GM12878 (cell line): ENCODE results near the gene CPVL.

ENCODE experiments used
- CHD2 ChIP-seq: IDR thresholded peaks from 2 replicates; pipeline ENCODE4 v1.6.1; 2011; ENCODE audit warnings: low read depth, low read length, improper control_type of control experiment, borderline replicate concordance
- HCFC1 ChIP-seq: fragments of 150-350 bp; IDR thresholded peaks from 2 replicates; pipeline ENCODE4 v1.6.1; 2014; ENCODE audit warnings: low read length
- NRF1 ChIP-seq: conservative IDR thresholded peaks from 2 replicates; pipeline ENCODE4 v1.6.1; 2011; ENCODE audit warnings: mild to moderate bottlenecking, low read depth, low read length, improper control_type of control experiment
- POLR2A ChIP-seq: IDR thresholded peaks from 2 replicates; pipeline ENCODE4 v1.6.1; 2011; ENCODE audit warnings: low read depth, mild to moderate bottlenecking, low read length
- POLR2AphosphoS5 ChIP-seq: IDR thresholded peaks from 2 replicates; pipeline ENCODE4 v1.6.1; 2011; ENCODE audit warnings: mild to moderate bottlenecking, low read length, inconsistent platforms
- RAD21 ChIP-seq: IDR thresholded peaks from 2 replicates; pipeline ENCODE4 v1.6.1; 2011; ENCODE audit warnings: mild to moderate bottlenecking, low read depth, low read length, moderate library complexity; ENCODE audit not compliant: insufficient read depth
- RBBP5 ChIP-seq: fragments of 200-600 bp; sonication (generic); conservative IDR thresholded peaks from 2 replicates; pipeline ENCODE4 v1.6.1; 2016
- RFX5 ChIP-seq: IDR thresholded peaks from 2 replicates; pipeline ENCODE4 v1.6.1; 2011; ENCODE audit warnings: low read depth, low read length, improper control_type of control experiment
- SMAD5 ChIP-seq: IDR thresholded peaks from 2 replicates; pipeline ENCODE4 v1.6.1; 2016; ENCODE audit warnings: antibody characterized with exemption, low read depth
- SMC3 ChIP-seq: IDR thresholded peaks from 2 replicates; pipeline ENCODE4 v1.6.1; 2011; ENCODE audit warnings: low read length, improper control_type of control experiment, borderline replicate concordance
- TF ChIP-seq, protein P1 (sequence below), 3 experiments: IDR thresholded peaks in 2 of 3; conservative IDR thresholded peaks in 1 of 3; 2 replicates each; pipeline ENCODE4 v1.5.1; 2011; ENCODE audit warnings: low read depth in 3 of 3, low read length in 3 of 3, mild to moderate bottlenecking in 3 of 3, control low read depth in 2 of 3, moderate library complexity in 2 of 3, inconsistent platforms in 1 of 3, mixed read lengths in 1 of 3; ENCODE audit not compliant: control insufficient read depth in 2 of 3, insufficient read depth in 1 of 3; ENCODE audit errors: extremely low read depth in 1 of 3
- TF ChIP-seq, protein P2 (sequence below): IDR thresholded peaks from 2 replicates; pipeline ENCODE4 v1.6.1; 2012; ENCODE audit warnings: mild to moderate bottlenecking, low read depth, low read length
- TF ChIP-seq, protein P3 (sequence below): fragments of 450-650 bp; IDR thresholded peaks from 2 replicates; pipeline ENCODE4 v1.6.1; 2017; ENCODE audit warnings: mild to moderate bottlenecking
- TF ChIP-seq, protein P4 (sequence below): IDR thresholded peaks from 2 replicates; pipeline ENCODE4 v1.6.1; 2011; ENCODE audit warnings: low read depth, mild to moderate bottlenecking, low read length, moderate library complexity, borderline replicate concordance; ENCODE audit errors: extremely low read depth

DNA sequence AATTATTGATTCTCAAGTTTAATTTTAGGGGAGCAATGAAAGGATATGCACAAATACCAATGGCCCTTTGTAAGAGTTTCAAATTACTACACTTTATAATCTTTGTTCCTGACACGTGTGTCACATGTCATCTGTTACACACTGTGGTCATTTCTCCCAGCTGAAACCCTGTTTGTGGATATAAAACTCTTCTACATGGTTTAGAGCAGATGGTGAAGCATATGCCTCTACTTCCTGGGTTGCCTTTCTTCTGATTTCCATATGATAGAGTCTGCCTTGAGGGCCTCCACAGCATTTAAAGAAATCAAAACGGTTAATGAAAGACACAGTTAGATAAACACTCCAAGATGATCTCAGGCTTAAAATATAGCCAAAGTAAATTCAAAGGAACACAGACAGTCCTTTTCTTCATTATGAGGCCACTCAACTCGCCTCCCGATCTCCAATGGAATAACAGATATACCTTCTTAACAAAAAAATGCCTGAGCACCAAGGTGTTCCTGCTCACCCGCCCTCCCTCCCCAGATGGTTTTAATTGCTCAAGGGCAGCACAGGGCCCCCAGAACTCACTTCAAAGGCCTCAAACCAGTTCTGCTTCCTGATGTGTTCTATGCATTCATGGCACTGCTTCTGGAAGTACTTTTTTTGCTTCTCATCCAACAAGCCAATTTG is 75.0 kb downstream of the CPVL start:
- no peak for TF ChIP-seq POLR2AphosphoS5
- TF ChIP-seq, protein P1, sequence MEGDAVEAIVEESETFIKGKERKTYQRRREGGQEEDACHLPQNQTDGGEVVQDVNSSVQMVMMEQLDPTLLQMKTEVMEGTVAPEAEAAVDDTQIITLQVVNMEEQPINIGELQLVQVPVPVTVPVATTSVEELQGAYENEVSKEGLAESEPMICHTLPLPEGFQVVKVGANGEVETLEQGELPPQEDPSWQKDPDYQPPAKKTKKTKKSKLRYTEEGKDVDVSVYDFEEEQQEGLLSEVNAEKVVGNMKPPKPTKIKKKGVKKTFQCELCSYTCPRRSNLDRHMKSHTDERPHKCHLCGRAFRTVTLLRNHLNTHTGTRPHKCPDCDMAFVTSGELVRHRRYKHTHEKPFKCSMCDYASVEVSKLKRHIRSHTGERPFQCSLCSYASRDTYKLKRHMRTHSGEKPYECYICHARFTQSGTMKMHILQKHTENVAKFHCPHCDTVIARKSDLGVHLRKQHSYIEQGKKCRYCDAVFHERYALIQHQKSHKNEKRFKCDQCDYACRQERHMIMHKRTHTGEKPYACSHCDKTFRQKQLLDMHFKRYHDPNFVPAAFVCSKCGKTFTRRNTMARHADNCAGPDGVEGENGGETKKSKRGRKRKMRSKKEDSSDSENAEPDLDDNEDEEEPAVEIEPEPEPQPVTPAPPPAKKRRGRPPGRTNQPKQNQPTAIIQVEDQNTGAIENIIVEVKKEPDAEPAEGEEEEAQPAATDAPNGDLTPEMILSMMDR (IDR thresholded peaks at IDR 0.05 in 2 of 3, conservative IDR thresholded peaks at IDR 0.05 in 1 of 3; ENCODE audit: control insufficient read depth in 2 of 3, extremely low read depth in 1 of 3, insufficient read depth in 1 of 3, low read depth in 3 of 3, low read length in 3 of 3) = no peak
- TF ChIP-seq CHD2 = no peak
- TF ChIP-seq, protein P2, sequence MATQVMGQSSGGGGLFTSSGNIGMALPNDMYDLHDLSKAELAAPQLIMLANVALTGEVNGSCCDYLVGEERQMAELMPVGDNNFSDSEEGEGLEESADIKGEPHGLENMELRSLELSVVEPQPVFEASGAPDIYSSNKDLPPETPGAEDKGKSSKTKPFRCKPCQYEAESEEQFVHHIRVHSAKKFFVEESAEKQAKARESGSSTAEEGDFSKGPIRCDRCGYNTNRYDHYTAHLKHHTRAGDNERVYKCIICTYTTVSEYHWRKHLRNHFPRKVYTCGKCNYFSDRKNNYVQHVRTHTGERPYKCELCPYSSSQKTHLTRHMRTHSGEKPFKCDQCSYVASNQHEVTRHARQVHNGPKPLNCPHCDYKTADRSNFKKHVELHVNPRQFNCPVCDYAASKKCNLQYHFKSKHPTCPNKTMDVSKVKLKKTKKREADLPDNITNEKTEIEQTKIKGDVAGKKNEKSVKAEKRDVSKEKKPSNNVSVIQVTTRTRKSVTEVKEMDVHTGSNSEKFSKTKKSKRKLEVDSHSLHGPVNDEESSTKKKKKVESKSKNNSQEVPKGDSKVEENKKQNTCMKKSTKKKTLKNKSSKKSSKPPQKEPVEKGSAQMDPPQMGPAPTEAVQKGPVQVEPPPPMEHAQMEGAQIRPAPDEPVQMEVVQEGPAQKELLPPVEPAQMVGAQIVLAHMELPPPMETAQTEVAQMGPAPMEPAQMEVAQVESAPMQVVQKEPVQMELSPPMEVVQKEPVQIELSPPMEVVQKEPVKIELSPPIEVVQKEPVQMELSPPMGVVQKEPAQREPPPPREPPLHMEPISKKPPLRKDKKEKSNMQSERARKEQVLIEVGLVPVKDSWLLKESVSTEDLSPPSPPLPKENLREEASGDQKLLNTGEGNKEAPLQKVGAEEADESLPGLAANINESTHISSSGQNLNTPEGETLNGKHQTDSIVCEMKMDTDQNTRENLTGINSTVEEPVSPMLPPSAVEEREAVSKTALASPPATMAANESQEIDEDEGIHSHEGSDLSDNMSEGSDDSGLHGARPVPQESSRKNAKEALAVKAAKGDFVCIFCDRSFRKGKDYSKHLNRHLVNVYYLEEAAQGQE = no peak
- TF ChIP-seq RAD21 = no peak
- TF ChIP-seq SMAD5 = no peak
- TF ChIP-seq, protein P3, sequence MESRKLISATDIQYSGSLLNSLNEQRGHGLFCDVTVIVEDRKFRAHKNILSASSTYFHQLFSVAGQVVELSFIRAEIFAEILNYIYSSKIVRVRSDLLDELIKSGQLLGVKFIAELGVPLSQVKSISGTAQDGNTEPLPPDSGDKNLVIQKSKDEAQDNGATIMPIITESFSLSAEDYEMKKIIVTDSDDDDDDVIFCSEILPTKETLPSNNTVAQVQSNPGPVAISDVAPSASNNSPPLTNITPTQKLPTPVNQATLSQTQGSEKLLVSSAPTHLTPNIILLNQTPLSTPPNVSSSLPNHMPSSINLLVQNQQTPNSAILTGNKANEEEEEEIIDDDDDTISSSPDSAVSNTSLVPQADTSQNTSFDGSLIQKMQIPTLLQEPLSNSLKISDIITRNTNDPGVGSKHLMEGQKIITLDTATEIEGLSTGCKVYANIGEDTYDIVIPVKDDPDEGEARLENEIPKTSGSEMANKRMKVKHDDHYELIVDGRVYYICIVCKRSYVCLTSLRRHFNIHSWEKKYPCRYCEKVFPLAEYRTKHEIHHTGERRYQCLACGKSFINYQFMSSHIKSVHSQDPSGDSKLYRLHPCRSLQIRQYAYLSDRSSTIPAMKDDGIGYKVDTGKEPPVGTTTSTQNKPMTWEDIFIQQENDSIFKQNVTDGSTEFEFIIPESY = no peak
- TF ChIP-seq RBBP5 = no peak
- no peak for TF ChIP-seq POLR2A
- no peak for TF ChIP-seq RFX5
- TF ChIP-seq HCFC1 = no peak
- TF ChIP-seq, protein P4, sequence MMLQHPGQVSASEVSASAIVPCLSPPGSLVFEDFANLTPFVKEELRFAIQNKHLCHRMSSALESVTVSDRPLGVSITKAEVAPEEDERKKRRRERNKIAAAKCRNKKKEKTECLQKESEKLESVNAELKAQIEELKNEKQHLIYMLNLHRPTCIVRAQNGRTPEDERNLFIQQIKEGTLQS = no peak
- no peak for TF ChIP-seq NRF1
- TF ChIP-seq SMC3 = no peak
